ENCODE measurements around the gene NAPSA.

Gene NAPSA

GRCh38 chr19:50325310-50326100, 39.9 kb downstream of the NAPSA start:
- H3K27me3 ChIP-seq (ENCODE audit: low read depth, low read length) = no peaks in the 10 kb centered on the region
- peak overlapping the region; percentile 34; the same call in 1 of the 2 replicates for H3K9ac ChIP-seq (ENCODE audit: low read length)
- H3K4me2 ChIP-seq (ENCODE audit: low read length) = peak overlapping the region; percentile 84
- no peaks in the 10 kb centered on the region for H3K79me2 ChIP-seq (ENCODE audit: low read length)
- H3K4me3 ChIP-seq (ENCODE audit: low read length) = peak overlapping the region; percentile 69
- no peak overlapping the region for H3K27ac ChIP-seq (ENCODE audit: low read length)
- no peak overlapping the region for H2AFZ ChIP-seq (ENCODE audit: low read depth, low read length)
- peaks cover 2% of the 10 kb centered on the region for H3K36me3 ChIP-seq (replicated peaks; ENCODE audit: low read depth, low read length)
- peaks cover 19% of the 10 kb centered on the region for H3K4me1 ChIP-seq (ENCODE audit: low read length)
- no peaks in the 10 kb centered on the region for H3K9me3 ChIP-seq (ENCODE audit: insufficient read depth, low read length)
- TF ChIP-seq CTCF (IDR thresholded peaks at IDR 0.05; ENCODE audit: low read depth, low read length) = no peak
- TF ChIP-seq EZH2phosphoT487 (IDR thresholded peaks at IDR 0.05; ENCODE audit: low read depth) = no peak
- H4K20me1 ChIP-seq (ENCODE audit: insufficient read depth, low read length) = no peaks in the 10 kb centered on the region

DNA sequence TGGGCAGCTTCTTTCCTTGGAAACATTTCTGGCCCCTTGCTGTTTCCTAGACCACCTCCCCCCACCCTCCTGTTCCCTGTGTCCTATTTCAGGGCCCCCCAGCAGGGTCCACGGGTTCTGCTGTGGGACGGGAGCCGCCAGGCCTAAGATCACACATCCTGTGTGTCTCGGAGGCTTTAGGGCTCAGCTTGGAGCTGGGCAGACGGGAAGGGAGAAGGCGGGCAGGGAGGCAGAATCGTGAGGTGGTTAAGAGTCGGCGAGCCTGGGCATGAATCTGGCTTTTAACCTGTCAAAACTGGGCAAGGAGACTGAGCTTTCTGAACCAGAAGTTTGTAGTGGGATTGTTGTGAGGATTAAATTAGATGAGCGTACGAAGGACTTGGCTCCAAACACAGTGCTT, 41.1 kb downstream of the NAPSA start:
- Histone ChIP-seq H3K9ac (ENCODE audit: low read length) (no peak overlapping the region), H3K4me3 (ENCODE audit: low read length) (no peak overlapping the region), H2AFZ (ENCODE audit: low read depth, low read length) (no peak overlapping the region), H3K79me2 (ENCODE audit: low read length) (no peaks in the 10 kb centered on the region), H3K27me3 (ENCODE audit: low read depth, low read length) (no peaks in the 10 kb centered on the region), H3K27ac (ENCODE audit: low read length) (no peak overlapping the region), H3K36me3 (replicated peaks; ENCODE audit: low read depth, low read length) (no peaks in the 10 kb centered on the region), H4K20me1 (ENCODE audit: insufficient read depth, low read length) (no peaks in the 10 kb centered on the region), H3K4me1 (ENCODE audit: low read length) (peaks cover 12% of the 10 kb centered on the region), H3K4me2 (ENCODE audit: low read length) (no peak overlapping the region), H3K9me3 (ENCODE audit: insufficient read depth, low read length) (no peaks in the 10 kb centered on the region)
- TF ChIP-seq CTCF (IDR thresholded peaks at IDR 0.05; ENCODE audit: low read depth, low read length) (no peak), EZH2phosphoT487 (IDR thresholded peaks at IDR 0.05; ENCODE audit: low read depth) (no peak)

DNA sequence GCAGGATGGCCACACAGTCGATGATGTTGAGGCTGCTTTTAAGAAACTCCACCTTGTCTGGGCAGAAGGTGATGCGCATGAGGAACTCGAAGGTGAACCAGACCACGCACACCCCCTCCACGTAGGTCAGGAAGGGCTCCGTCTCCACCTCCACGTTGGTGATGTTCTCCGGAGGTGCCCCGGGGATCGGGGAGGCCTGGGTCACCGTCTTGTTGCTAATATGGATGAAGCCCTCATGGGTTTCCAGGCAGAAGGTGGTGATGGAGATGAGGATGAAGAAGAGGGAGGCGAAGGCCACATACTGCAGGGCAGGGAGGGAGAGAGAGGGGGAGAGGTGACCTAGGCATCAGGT, 41.7 kb downstream of the NAPSA start:
- TF ChIP-seq EZH2phosphoT487 (IDR thresholded peaks at IDR 0.05; ENCODE audit: low read depth) (no peak), CTCF (IDR thresholded peaks at IDR 0.05; ENCODE audit: low read depth, low read length) (no peak)
- Histone ChIP-seq H3K4me1 (ENCODE audit: low read length) (peaks cover 12% of the 10 kb centered on the region), H2AFZ (ENCODE audit: low read depth, low read length) (no peak overlapping the region), H3K36me3 (replicated peaks; ENCODE audit: low read depth, low read length) (no peaks in the 10 kb centered on the region), H3K27ac (ENCODE audit: low read length) (no peak overlapping the region), H3K79me2 (ENCODE audit: low read length) (no peaks in the 10 kb centered on the region), H3K9me3 (ENCODE audit: insufficient read depth, low read length) (no peaks in the 10 kb centered on the region), H3K4me3 (ENCODE audit: low read length) (no peak overlapping the region), H3K27me3 (ENCODE audit: low read depth, low read length) (no peaks in the 10 kb centered on the region), H3K4me2 (ENCODE audit: low read length) (no peak overlapping the region), H3K9ac (ENCODE audit: low read length) (no peak overlapping the region), H4K20me1 (ENCODE audit: insufficient read depth, low read length) (no peaks in the 10 kb centered on the region)

DNA sequence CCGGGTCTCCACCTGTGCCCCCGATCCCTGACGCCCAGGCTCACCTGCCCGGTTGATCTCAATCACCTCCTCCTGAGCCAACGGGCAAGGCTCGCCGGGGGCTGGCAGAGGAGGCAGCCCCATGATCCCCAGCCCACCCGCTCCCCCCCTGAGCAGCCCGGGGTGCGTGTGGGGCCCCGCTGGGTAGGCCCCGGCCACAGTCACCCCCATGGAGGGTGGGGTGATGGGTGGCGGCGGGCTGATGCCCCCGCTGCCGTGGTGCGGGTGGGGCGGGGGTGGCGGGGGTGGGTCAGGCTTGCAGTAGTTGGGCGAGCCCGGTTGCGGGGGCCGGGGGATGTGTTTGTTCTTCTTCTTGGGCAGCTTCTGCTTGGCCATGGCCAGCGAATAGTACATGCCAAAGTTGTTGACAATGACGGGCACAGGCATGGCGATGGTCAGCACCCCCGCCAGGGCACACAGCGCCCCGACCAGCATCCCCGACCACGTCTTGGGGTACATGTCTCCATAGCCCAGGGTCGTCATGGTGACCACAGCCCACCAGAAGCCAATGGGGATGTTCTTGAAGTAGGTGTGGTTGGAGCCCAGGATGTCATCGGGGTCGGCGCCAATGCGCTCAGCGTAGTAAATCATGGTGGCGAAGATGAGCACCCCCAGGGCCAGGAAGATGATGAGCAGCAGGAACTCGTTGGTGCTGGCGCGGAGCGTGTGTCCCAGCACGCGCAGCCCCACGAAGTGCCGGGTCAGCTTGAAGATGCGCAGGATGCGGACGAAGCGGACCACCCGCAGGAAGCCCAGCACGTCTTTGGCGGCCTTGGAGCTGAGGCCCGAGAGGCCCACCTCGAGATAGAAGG, 42.3 kb downstream of the NAPSA start:
- Histone ChIP-seq H3K4me2 (ENCODE audit: low read length) (no peak overlapping the region), H3K9ac (ENCODE audit: low read length) (no peak overlapping the region), H3K27ac (ENCODE audit: low read length) (no peak overlapping the region), H4K20me1 (ENCODE audit: insufficient read depth, low read length) (no peaks in the 10 kb centered on the region), H3K27me3 (ENCODE audit: low read depth, low read length) (no peaks in the 10 kb centered on the region), H3K36me3 (replicated peaks; ENCODE audit: low read depth, low read length) (no peaks in the 10 kb centered on the region), H3K4me3 (ENCODE audit: low read length) (no peak overlapping the region), H2AFZ (ENCODE audit: low read depth, low read length) (no peak overlapping the region), H3K79me2 (ENCODE audit: low read length) (no peaks in the 10 kb centered on the region), H3K9me3 (ENCODE audit: insufficient read depth, low read length) (no peaks in the 10 kb centered on the region), H3K4me1 (ENCODE audit: low read length) (peaks cover 12% of the 10 kb centered on the region)
- TF ChIP-seq CTCF (IDR thresholded peaks at IDR 0.05; ENCODE audit: low read depth, low read length) (no peak), EZH2phosphoT487 (IDR thresholded peaks at IDR 0.05; ENCODE audit: low read depth) (no peak)
